ENCODE data around the gene PRSS1.

- TF ChIP-seq CTCF (IDR thresholded peaks at IDR 0.05; ENCODE audit: extremely low read depth in 1 of 2, insufficient read depth in 1 of 2, low read depth in 1 of 2, low read length in 2 of 2) (no peak), POLR2A (IDR thresholded peaks at IDR 0.05; ENCODE audit: low read depth, low read length) (no peak), EZH2 (IDR thresholded peaks at IDR 0.05; ENCODE audit: borderline replicate concordance, low read depth, low read length, severe bottlenecking) (no peak), GATA2 (IDR thresholded peaks at IDR 0.05; ENCODE audit: insufficient read depth, insufficient read length, low read depth, low read length) (no peak), POLR2AphosphoS5 (IDR thresholded peaks at IDR 0.05; ENCODE audit: insufficient read depth, low read depth, low read length) (no peak), JUN (IDR thresholded peaks at IDR 0.05; ENCODE audit: borderline replicate concordance, insufficient read depth, insufficient read length, low read depth) (no peak), MAX (IDR thresholded peaks at IDR 0.05; ENCODE audit: insufficient read depth, insufficient read length) (no peak)
These were observed 28.0 kb downstream of the PRSS1 start for GRCh38 chr7:142777318-142777717.

Measured in endothelial cell of umbilical vein (primary cell).